ENCODE data around the gene ZBTB20.
A peak's percentile ranks its signal among the peaks of the same experiment; 100 is the strongest.

DNA sequence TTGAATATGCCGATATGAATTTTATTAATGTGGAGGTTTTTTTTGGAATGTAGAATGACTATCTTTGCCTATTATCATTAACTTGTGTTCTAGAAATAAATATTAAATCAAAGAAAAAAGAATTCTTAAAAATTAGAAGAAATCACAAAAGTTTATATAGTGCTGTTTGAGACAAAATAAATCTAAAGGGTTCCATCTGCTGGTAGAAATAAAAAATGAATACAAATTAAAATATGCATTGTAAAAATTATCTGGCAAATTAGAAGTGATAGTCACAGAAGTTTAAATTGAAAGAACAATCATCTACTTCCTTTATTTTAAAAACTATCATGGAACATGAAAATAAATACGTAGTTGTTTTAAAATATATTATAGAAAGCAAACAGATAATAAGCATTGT, 22.7 kb upstream of the ZBTB20 start:
- peak; percentile 13 for TF ChIP-seq CTCF (IDR thresholded peaks at IDR 0.05; ENCODE audit: insufficient read depth, low read depth, low read length)
- TF ChIP-seq EZH2 (IDR thresholded peaks at IDR 0.05; ENCODE audit: insufficient read depth, low read length) = no peak
